AG09319 (cell line): ENCODE data around the gene INPP4B.

Source experiments
- DNase-seq: peaks from one replicate; pipeline ENCODE4 v3.0.0-alpha.2; 2010; ENCODE audit warnings: low read depth; ENCODE audit errors: extremely low read depth
- TF ChIP-seq, protein P1 (sequence below): IDR thresholded peaks from 2 replicates; pipeline ENCODE4 v1.5.1; 2011; ENCODE audit warnings: low read depth, mild to moderate bottlenecking, inconsistent platforms, low read length, moderate library complexity

Gene INPP4B

GRCh38 chr4:142465526-142465925, 380.6 kb downstream of the INPP4B start:
- TF ChIP-seq, protein P1, sequence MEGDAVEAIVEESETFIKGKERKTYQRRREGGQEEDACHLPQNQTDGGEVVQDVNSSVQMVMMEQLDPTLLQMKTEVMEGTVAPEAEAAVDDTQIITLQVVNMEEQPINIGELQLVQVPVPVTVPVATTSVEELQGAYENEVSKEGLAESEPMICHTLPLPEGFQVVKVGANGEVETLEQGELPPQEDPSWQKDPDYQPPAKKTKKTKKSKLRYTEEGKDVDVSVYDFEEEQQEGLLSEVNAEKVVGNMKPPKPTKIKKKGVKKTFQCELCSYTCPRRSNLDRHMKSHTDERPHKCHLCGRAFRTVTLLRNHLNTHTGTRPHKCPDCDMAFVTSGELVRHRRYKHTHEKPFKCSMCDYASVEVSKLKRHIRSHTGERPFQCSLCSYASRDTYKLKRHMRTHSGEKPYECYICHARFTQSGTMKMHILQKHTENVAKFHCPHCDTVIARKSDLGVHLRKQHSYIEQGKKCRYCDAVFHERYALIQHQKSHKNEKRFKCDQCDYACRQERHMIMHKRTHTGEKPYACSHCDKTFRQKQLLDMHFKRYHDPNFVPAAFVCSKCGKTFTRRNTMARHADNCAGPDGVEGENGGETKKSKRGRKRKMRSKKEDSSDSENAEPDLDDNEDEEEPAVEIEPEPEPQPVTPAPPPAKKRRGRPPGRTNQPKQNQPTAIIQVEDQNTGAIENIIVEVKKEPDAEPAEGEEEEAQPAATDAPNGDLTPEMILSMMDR, result no peak
- DNase-seq, result no peak

DNA sequence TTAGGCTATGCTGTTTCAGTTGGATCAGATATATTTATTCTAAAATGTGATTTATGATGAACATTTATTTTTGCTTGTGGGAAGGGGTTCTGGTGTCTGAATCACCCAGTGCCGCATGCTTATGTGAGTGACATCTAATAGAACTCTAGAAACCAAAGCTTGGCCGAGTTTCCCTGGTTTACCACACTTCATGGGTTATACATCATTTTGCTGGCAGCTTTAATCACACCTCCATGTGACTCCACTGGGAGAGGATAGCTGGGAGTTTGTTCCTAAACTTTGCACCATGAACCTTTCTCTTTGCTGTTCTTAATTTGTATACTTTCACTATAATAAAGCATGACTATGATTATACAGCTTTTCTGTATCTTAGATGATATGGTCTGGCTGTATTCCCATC, 382.9 kb downstream of the INPP4B start:
- TF ChIP-seq, protein P1, result no peak
- no peak for DNase-seq

DNA sequence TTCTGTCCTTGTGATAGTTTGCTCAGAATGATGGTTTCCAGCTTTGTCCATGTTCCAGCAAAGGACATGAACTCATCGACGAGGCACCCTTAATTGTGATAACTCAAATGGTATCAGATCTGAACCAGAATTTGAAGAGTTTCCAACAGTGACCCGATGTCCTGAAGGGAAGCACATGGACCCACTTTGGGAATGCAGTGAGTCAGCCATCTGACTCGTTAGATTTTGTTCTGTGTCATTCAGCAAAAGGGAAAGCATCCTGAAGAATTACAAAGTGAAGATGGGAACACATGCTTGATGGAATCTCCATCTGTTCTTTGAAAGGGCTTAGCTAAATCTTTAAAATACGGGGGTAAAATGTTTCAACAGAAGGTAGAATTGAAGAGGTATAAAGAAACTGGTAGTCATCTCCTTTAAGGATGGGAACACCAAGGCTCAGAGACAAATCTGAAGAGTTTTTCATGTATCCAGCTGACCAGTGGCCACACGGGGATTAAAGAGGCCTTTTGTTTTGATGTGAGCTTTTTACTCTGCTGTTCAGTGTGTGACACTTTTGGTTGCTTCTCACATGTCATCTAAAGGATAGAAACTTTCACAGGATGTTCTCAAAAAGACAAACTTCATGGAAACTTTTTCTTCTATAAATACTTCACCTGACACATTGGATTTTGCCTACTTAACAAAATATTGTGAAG, 393.8 kb downstream of the INPP4B start:
- TF ChIP-seq, protein P1, result no peak
- no peak for DNase-seq

DNA sequence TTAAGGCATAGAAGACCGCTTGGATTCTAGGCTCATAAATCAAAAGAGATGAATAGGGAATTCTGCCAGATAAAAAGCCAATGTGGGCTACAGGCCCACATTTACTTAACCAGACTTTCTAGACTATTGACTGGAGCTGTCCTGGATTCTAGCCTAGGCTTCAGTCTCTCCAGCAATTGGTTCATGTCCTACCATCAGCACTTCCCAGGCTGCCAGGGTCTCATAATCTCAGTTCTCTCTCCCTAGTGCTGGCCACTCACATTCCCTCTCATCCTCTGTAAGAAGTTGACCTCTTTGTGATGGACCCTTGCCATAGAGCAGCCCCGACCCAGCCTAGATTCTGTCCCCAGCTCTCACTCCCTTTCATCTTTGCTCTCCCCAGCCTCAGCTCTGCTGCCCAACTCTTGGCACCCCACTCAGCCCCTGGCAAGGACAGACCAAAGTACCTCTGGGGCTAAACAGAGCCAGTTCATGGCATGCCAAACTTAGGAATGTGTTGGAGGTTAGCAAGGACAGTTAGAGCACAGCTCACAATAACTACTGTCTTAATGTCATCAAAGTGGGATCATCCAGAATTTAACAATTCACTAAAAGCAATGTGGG, 396.2 kb downstream of the INPP4B start:
- no peak for DNase-seq
- TF ChIP-seq, protein P1, result no peak

DNA sequence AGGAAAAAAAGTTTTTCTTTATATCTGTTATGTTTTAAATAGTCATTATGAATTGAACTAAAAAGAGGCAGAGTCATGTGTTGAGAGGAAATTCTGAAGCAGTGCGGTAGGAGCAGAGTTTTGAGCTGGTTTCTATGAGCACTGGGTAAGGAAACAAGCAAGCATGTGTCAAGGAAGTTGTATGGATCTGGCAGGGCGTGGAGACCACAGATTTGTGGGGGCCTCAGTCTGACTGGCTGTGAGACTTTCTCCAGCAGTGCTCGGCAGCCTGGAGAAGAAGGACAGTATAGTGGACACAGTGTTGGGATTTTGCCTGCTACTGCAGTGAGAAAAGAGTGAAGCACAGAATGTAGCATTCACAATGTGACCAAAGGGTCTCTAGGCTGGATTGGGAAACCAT, 399.1 kb downstream of the INPP4B start:
- TF ChIP-seq, protein P1, result no peak
- no peak for DNase-seq

GRCh38 chr4:142443469-142443868, 402.6 kb downstream of the INPP4B start:
- TF ChIP-seq, protein P1, result no peak
- DNase-seq, result no peak

GRCh38 chr4:142440093-142440492, 406.0 kb downstream of the INPP4B start:
- no peak for DNase-seq
- TF ChIP-seq, protein P1, result no peak
